Brain microvascular endothelial cell (primary cell): ENCODE measurements around the gene LMBR1L.

ENCODE experiments used
- DNase-seq: peaks from one replicate; pipeline ENCODE4 v3.0.0-alpha.2; 2020
- H3K27ac ChIP-seq: fragments of 250-450 bp; sonication (Bioruptor Pico); 2 replicates; pipeline ENCODE4 v1.5.1; 2020; ENCODE audit warnings: mild to moderate bottlenecking, moderate library complexity
- H3K27me3 ChIP-seq: fragments of 250-450 bp; sonication (Bioruptor Pico); replicated peaks from 2 replicates; pipeline ENCODE4 v1.5.1; 2020; ENCODE audit warnings: mild to moderate bottlenecking
- H3K36me3 ChIP-seq: fragments of 250-450 bp; sonication (Bioruptor Pico); replicated peaks from 2 replicates; pipeline ENCODE4 v1.5.1; 2020; ENCODE audit warnings: mild to moderate bottlenecking
- H3K4me3 ChIP-seq: 2 replicates; pipeline ENCODE4 v1.5.1; 2011; ENCODE audit warnings: low read depth, mild to moderate bottlenecking, control low read depth, low read length, moderate library complexity
- in situ Hi-C: cut with HindIII; loops from 2 replicates; pipeline ENCODE4 v1.10.0; 2017; ENCODE audit warnings: low sequenced_read_pairs, low pct_ligation_motif_present
- TF ChIP-seq, protein P1 (sequence below): IDR thresholded peaks from 2 replicates; pipeline ENCODE4 v1.5.1; 2011; ENCODE audit warnings: low read depth, mild to moderate bottlenecking, moderate library complexity, low read length, control low read depth, inconsistent platforms; ENCODE audit errors: missing control alignments

Gene LMBR1L

DNA sequence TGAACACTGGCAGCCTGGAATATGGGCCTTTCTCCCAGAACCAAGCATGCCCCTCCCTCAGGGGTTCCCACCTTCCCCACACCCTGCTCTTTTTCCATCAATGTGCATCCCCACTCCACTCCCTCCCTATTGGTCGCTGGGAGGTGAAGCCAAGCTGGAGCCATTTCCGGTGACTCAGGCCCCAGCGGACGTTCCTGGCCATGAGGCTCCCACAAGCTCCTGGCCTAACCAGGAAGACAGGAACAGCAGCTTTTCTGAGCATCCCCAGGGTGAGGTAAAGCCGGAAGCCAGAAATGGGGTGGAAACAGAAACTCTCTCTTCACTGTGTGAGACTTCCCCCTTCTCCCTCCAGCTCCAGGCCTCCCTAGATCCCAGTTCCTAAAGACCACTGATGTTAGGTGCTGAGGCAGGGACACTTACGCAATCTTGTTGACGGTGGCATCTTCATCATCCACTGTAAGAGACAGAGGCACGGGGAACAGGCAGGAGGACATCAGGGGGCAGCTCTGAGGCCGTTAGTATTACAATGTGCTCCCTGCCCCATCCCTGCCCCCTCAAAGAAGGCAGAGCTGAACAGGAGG, 5.1 kb downstream of the LMBR1L start:
- Histone ChIP-seq H3K36me3 (peaks cover 40% of the 10 kb centered on the region), H3K27me3 (no peaks in the 10 kb centered on the region), H3K27ac (peak overlapping the region; percentile 30), H3K4me3 (no peak overlapping the region)
- DNase-seq, result peak; percentile 48
- in situ Hi-C loops, result no loop called here
- TF ChIP-seq, protein P1, sequence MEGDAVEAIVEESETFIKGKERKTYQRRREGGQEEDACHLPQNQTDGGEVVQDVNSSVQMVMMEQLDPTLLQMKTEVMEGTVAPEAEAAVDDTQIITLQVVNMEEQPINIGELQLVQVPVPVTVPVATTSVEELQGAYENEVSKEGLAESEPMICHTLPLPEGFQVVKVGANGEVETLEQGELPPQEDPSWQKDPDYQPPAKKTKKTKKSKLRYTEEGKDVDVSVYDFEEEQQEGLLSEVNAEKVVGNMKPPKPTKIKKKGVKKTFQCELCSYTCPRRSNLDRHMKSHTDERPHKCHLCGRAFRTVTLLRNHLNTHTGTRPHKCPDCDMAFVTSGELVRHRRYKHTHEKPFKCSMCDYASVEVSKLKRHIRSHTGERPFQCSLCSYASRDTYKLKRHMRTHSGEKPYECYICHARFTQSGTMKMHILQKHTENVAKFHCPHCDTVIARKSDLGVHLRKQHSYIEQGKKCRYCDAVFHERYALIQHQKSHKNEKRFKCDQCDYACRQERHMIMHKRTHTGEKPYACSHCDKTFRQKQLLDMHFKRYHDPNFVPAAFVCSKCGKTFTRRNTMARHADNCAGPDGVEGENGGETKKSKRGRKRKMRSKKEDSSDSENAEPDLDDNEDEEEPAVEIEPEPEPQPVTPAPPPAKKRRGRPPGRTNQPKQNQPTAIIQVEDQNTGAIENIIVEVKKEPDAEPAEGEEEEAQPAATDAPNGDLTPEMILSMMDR, result no peak

DNA sequence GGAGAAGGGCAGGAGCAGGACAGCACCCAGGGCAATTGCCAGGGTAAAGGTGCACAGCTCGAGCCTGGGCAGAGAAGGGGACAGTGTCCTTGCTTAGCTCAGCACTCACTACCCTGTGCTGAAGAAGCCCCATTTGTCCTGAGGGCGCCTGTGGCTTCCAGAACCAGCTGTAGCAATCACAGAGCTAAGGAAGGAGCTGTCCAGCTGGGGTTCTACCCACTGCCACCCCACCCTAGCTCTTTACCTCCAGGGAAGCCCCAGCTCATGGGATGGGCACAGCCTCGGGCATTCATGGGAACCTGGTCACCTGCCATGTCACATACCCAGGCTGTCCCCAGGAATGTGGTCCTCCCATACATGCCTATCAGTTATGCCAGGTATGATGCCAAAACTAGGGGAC, 5.8 kb downstream of the LMBR1L start:
- peaks cover 48% of the 10 kb centered on the region for H3K36me3 ChIP-seq
- TF ChIP-seq, protein P1, result no peak
- no peaks in the 10 kb centered on the region for H3K27me3 ChIP-seq
- H3K27ac ChIP-seq, result no peak overlapping the region
- H3K4me3 ChIP-seq, result no peak overlapping the region
- no peak for DNase-seq
- in situ Hi-C loops, result no loop called here

DNA sequence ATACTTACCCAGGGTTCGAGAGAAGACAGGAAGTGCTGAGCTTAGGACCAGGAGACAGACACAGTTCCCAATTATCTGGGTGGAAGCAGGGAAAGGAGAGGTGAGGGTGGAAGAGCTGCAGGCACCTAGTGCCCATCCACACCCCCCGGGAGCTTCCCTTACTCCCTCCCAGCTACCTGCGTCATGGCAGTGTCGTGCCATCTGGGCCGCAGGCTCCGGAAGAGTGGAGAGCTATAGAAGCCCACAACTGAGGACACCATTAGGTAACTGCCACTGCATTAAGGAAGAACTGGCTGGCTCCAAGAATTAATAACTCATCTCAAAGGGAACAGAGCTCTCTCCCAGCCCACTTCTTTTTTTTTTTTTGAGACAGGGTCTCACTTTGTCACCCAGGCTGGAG, 10.3 kb downstream of the LMBR1L start:
- no peak overlapping the region for H3K27ac ChIP-seq
- peaks cover 78% of the 10 kb centered on the region for H3K36me3 ChIP-seq
- in situ Hi-C loops, result no loop called here
- no peak for DNase-seq
- TF ChIP-seq, protein P1, result no peak
- H3K27me3 ChIP-seq, result no peaks in the 10 kb centered on the region
- no peak overlapping the region for H3K4me3 ChIP-seq

DNA sequence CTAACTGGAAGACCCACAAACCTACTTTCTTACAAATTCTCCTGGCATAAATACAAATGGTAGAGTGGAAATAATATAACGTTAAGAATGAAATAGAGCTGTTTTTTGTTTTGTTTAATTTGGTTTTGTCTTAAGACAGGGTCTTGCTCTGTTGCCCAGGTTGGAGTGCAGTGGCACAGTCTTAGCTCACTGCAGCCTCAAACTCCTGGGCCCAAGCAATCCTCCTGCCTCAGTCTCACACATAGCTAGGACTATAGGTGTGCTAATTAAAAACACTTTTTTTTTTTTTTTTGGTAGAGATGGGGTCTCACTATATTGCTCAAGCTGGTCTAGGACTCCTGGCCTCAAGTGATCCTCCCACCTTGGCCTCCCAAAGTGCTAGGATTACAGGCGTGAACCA, 11.9 kb downstream of the LMBR1L start:
- Histone ChIP-seq H3K36me3 (peaks cover 68% of the 10 kb centered on the region), H3K27me3 (no peaks in the 10 kb centered on the region), H3K27ac (no peak overlapping the region), H3K4me3 (no peak overlapping the region)
- in situ Hi-C loops, result no loop called here
- TF ChIP-seq, protein P1, result no peak
- no peak for DNase-seq

DNA sequence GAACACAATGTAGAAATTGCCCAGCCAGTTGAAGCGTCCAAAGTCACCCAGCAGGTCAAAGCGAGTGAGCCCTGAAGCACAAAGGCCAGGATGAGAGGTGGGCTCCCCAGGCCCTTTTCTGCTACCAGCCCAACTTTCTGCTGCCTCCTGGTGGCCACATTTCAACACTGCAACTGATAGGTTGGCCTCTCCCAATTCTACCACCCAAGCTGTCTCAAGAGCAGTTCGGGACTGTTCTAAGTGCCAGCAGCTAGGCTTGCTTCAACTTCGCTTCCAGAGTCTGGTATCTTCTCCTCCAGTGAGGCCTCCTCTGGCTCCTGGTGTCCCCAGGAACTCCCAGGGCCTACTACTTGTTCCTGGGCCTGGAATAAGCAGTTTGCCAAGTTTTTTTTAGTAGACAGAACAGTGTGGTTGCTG, 12.6 kb downstream of the LMBR1L start:
- in situ Hi-C loops, result no loop called here
- Histone ChIP-seq H3K27ac (no peak overlapping the region), H3K36me3 (peaks cover 63% of the 10 kb centered on the region), H3K27me3 (no peaks in the 10 kb centered on the region), H3K4me3 (no peak overlapping the region)
- DNase-seq, result no peak
- TF ChIP-seq, protein P1, result peak; percentile 91

DNA sequence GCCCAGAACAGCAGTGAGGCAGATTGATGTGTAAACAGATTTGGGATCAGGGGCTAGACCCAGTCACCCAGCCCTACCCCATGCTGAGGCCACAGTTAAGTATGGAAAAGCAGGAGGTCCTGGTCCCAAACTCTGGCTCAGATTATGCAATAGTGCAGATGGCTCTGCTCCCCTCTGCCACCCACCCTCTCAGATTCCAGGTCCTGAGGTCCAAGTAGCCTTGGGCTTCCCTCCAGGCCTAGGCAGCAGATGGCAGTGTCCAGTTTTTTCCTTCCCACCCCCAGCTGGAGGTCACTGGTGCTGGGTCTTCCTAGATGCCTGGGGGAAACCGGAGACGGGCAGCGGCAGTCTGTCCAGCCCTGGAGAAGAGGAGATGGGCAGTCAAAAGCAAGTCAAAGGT, 13.3 kb downstream of the LMBR1L start:
- Histone ChIP-seq H3K27me3 (no peaks in the 10 kb centered on the region), H3K36me3 (peaks cover 56% of the 10 kb centered on the region), H3K4me3 (no peak overlapping the region), H3K27ac (no peak overlapping the region)
- no peak for DNase-seq
- TF ChIP-seq, protein P1, result peak; percentile 4
- in situ Hi-C loops, result no loop called here
